Stimulated activated naive CD8-positive, alpha-beta T cell treated with anti-CD3 and anti-CD28 coated beads, Interleukin-15, Interleukin-2, amounts not matched to agents 100 ng/mL and 50 ng/mL, for 24 hours (primary cell): ENCODE data around the gene CYB5R2.

Experiments used
- H3K27ac Mint-ChIP-seq: one replicate; pipeline ENCODE4 v1.8.0; 2021; ENCODE audit warnings: mild to moderate bottlenecking, mixed read lengths
- H3K27me3 Mint-ChIP-seq: one replicate; pipeline ENCODE4 v1.8.0; 2021; ENCODE audit warnings: mixed read lengths
- H3K36me3 Mint-ChIP-seq: one replicate; pipeline ENCODE4 v1.8.0; 2021; ENCODE audit warnings: low read depth, mixed read lengths
- H3K4me1 Mint-ChIP-seq: one replicate; pipeline ENCODE4 v1.8.0; 2021; ENCODE audit warnings: low read depth, mixed read lengths
- H3K4me3 Mint-ChIP-seq: one replicate; pipeline ENCODE4 v1.8.0; 2021; ENCODE audit warnings: mild to moderate bottlenecking, mixed read lengths
- H3K9me3 Mint-ChIP-seq: one replicate; pipeline ENCODE4 v1.8.0; 2021; ENCODE audit warnings: mixed read lengths

Gene CYB5R2

DNA sequence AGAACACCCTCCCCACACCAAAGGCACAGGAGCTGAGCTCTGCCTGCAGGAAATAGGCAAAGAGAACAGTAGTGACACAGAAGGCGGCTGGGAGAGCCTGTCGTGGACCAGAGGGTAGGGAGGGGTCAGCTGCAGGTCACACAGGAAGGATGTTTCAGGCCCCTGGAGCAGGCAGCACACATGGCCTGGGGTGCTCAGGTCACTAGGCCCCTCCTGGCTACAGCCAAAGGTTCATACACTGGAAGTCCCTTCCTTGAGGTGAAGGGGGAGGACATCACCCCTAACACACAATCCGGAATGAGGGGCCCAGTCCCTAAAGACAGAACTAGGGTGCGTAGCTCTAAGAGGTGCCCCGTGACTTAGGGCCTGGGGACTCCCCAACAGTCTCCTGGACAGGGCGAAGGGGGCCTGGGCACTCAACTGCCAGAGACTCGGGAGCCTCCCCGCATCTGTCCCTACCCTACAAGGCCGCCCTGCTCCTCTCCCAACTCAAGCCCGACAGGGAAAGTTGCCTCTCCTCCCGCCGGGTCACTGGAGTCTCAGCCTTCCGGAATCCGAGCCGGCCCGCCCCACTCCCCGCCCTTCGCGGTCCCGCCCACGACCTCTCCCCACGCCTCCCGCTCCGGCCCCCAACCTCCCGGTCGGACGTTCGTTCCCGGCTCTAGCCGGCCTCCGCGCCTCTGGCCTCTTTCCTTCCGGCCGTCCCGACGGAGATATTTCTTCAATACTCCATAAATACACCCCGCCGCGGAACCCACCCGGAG is at the start of gene CYB5R2:
CYB5R2 (minus strand) TSS at position 541 of the 764 bp plus-strand sequence. CDS start 675 bp downstream, outside the sequence.
- H3K4me3 Mint-ChIP-seq = peak within 1 kb of the TSS; percentile 67
- H3K9me3 Mint-ChIP-seq = no peaks in the 10 kb centered on the region
- peaks cover 52% of the 10 kb centered on the region for H3K27me3 Mint-ChIP-seq
- H3K4me1 Mint-ChIP-seq = peaks cover 33% of the 10 kb centered on the region
- H3K27ac Mint-ChIP-seq = no peak within 1 kb of the TSS
- no peaks in the 10 kb centered on the region for H3K36me3 Mint-ChIP-seq

DNA sequence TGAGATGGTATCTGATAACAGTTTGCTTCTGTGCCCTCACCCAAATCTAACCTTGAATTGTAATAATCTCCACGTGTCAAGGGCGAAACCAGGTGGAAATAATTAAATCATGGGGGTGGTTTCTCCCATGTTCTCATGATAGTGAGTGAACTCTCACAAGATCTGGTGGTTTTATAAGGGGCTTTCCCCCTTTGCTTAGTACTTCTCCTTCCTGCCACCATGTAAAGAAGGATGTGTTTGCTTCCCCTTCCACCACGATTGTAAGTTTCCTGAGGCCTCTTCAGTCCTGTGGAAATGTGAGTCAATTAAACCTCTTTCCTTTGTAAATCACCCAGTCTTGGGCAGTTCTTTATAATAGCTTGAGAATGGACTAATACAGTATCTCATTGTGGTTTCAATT is 41.5 kb upstream of the CYB5R2 start:
- Mint-ChIP-seq H3K4me3 (no peak overlapping the region), H3K27me3 (peaks cover 34% of the 10 kb centered on the region), H3K27ac (no peak overlapping the region), H3K9me3 (peaks cover 8% of the 10 kb centered on the region), H3K36me3 (no peaks in the 10 kb centered on the region), H3K4me1 (no peaks in the 10 kb centered on the region)

DNA sequence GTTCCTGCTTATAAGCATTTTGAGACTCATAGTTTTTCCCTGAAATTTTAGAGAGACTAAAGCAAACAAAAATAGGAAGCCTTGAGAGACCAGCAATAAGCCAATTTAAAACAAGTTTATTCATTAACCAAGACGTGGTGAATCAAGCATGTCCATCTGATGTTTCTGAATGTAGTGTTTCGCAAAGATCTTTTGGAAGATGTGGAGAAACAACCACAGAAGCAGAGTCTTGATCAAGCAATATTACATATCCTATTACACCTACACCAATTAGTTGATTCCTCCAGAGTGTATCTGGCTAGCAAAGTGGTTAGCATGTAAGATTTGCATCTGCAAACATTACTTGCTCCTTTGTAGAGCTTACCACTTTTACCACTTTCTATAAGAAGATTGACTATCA is 33.1 kb upstream of the CYB5R2 start, which contains the start of gene OVCH2:
OVCH2 (minus strand) TSS at position 101 of the 400 bp plus-strand sequence; CDS start at position 18, 83 bp downstream.
- H3K4me1 Mint-ChIP-seq = no peaks in the 10 kb centered on the region
- H3K27ac Mint-ChIP-seq = no peak within 1 kb of the TSS
- H3K4me3 Mint-ChIP-seq = no peak within 1 kb of the TSS
- H3K36me3 Mint-ChIP-seq = no peaks in the 10 kb centered on the region
- H3K9me3 Mint-ChIP-seq = peaks cover 5% of the 10 kb centered on the region
- peaks cover 24% of the 10 kb centered on the region for H3K27me3 Mint-ChIP-seq

DNA sequence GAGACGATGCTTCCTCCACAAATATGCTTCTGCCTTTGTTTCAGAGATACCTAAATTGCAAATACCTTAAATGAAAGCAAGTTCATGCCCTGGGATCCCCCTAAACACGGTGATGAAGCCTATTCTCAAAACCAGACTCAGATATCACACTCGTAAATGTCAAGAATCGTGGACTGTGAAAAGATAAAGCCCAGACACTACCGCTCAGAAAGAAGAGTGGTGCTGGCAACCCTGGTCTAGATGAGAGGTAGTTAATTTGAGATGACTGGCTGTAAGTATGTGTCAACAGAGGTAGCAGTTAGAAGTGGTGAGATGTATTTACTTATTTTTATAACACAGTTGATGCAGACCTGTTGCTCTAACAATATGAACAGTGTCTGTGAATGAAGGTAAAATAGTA is 30.4 kb upstream of the CYB5R2 start:
- no peaks in the 10 kb centered on the region for H3K36me3 Mint-ChIP-seq
- H3K9me3 Mint-ChIP-seq = no peaks in the 10 kb centered on the region
- H3K4me3 Mint-ChIP-seq = no peak overlapping the region
- H3K27ac Mint-ChIP-seq = no peak overlapping the region
- H3K4me1 Mint-ChIP-seq = no peaks in the 10 kb centered on the region
- H3K27me3 Mint-ChIP-seq = peaks cover 19% of the 10 kb centered on the region

DNA sequence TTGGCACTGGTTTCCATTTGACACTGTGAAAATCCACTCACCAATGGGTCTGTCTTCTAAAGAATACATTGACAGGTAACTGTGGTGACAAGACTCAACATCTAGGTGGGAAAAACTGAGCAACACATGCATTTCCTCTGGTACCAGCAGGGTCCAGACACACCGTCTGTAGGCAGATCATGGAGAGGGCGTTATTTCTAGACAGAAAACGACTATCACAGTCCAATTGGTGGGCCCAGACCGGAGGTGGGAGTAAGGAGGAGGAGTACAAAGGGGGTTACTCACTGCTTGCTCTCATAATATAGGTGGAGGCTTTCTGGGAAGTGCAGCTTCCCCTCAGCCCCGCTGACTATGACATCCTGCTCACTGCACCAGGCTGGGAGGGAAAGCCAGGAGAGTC is 23.1 kb upstream of the CYB5R2 start:
- no peak overlapping the region for H3K27ac Mint-ChIP-seq
- H3K36me3 Mint-ChIP-seq = no peaks in the 10 kb centered on the region
- peaks cover 40% of the 10 kb centered on the region for H3K27me3 Mint-ChIP-seq
- H3K4me1 Mint-ChIP-seq = peaks cover 19% of the 10 kb centered on the region
- H3K4me3 Mint-ChIP-seq = no peak overlapping the region
- no peaks in the 10 kb centered on the region for H3K9me3 Mint-ChIP-seq

DNA sequence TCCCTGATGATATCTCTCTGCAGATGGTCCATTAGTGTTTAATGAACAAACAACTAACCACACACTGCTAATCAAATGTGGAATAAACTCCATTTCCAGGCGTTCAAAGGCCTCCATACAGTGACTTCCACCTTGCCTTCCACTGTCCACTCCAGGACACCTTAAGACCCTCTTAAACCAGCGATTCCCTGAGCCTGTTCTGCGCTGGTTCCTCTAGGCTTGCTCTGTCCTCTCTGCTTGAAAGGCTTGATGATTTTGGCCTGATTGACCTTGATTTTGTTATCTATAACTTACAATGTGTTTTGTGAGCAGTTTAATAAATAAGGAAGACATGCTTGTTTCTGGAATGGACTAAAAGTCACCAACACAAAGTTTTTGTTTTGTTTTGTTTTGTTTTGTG is 20.9 kb upstream of the CYB5R2 start:
- Mint-ChIP-seq H3K4me3 (no peak overlapping the region), H3K9me3 (no peaks in the 10 kb centered on the region), H3K27ac (no peak overlapping the region), H3K27me3 (peaks cover 45% of the 10 kb centered on the region), H3K4me1 (peaks cover 40% of the 10 kb centered on the region), H3K36me3 (no peaks in the 10 kb centered on the region)

DNA sequence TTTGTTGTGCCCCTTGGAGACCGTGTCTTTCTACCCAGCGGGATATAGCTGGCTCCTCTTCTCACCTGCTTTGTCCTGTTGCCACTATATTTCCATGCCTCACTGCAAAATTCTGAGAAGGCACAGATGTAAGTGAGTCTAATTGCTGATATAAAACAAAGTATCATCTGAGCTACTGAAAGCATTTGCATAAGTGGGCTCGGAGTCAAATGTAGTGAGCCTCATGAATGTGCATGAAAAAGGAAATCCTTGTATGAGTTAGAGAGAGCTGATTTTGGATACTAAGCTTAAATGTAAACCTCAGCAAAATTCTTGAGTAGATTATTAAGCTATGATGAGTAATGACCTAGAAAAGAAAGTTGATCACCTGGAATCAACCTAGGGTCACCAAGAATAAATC is 19.1 kb upstream of the CYB5R2 start:
- Mint-ChIP-seq H3K36me3 (no peaks in the 10 kb centered on the region), H3K9me3 (no peaks in the 10 kb centered on the region), H3K27ac (no peak overlapping the region), H3K4me3 (no peak overlapping the region), H3K27me3 (peaks cover 56% of the 10 kb centered on the region), H3K4me1 (peaks cover 41% of the 10 kb centered on the region)

DNA sequence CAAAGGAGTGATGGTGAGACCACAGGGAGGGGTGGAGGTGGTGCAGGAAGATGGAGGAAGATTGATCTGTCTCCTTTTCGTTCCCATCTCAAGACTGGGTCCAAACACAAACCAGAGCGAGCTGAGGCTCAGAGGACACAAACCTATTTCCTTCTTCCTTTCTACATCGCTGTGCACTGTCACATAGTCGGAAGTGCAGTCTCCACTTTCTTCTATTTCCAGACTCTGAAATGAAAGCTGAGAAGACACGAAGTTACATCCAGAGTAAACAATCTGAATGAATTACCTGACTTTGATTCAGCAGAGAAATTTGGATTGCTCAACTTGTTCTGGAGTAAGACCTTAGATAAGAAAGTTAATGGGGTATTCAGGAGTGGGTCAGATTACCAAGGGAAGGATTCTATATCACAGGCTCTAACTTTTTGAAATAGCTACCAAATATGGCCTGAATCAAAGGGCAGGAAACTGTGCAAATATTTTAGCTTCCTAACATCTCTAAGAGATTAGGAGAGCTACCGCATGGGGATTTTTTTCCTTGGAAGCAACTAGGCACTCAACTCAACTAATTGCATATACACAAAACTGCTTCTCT is 18.6 kb upstream of the CYB5R2 start:
- H3K36me3 Mint-ChIP-seq = no peaks in the 10 kb centered on the region
- no peak overlapping the region for H3K4me3 Mint-ChIP-seq
- H3K9me3 Mint-ChIP-seq = no peaks in the 10 kb centered on the region
- peak overlapping the region; percentile 59 for H3K27ac Mint-ChIP-seq
- peaks cover 56% of the 10 kb centered on the region for H3K27me3 Mint-ChIP-seq
- peaks cover 41% of the 10 kb centered on the region for H3K4me1 Mint-ChIP-seq

DNA sequence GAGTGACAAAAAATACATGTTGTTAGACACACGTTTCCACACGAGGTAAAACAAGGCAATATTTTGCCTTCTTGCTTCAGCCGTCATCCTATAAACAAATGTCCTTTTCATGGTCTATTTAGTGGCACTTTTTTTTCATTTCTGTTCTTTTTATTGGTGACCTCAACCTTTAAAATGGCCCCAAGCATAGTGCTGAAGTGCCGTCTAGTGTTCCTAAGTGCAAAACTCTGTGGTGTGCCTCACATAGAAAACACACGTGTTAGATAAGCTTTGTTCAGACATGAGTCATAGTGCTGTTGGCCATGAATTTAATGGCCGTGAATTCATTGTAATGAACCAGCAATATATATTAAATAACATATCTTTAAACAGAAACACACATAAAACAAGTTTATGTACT is 17.3 kb upstream of the CYB5R2 start:
- Mint-ChIP-seq H3K4me1 (peaks cover 35% of the 10 kb centered on the region), H3K27ac (no peak overlapping the region), H3K4me3 (no peak overlapping the region), H3K36me3 (no peaks in the 10 kb centered on the region), H3K9me3 (no peaks in the 10 kb centered on the region), H3K27me3 (peaks cover 61% of the 10 kb centered on the region)

DNA sequence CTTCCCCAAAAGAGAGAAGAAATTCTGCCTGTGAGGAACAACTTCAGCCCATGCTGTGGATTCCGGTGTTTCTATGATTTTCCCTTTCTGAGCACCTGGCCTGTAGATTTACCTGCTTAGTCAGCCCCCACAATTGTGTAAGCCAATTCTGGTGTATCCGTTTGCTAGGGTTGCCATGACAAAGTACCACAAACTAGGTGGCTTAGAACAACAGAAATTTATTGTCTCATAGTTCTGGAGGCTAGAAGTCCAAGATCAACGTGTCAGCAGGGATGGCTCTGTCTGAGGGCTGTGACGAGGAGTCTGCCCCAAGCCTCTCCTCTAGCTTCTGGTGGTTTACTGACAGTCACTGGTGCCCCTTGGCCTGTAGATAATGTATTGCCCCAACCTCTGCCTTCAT is 15.9 kb upstream of the CYB5R2 start:
- H3K4me1 Mint-ChIP-seq = peaks cover 35% of the 10 kb centered on the region
- H3K27me3 Mint-ChIP-seq = peaks cover 58% of the 10 kb centered on the region
- H3K9me3 Mint-ChIP-seq = no peaks in the 10 kb centered on the region
- no peak overlapping the region for H3K4me3 Mint-ChIP-seq
- H3K27ac Mint-ChIP-seq = peak overlapping the region; percentile 48
- no peaks in the 10 kb centered on the region for H3K36me3 Mint-ChIP-seq

DNA sequence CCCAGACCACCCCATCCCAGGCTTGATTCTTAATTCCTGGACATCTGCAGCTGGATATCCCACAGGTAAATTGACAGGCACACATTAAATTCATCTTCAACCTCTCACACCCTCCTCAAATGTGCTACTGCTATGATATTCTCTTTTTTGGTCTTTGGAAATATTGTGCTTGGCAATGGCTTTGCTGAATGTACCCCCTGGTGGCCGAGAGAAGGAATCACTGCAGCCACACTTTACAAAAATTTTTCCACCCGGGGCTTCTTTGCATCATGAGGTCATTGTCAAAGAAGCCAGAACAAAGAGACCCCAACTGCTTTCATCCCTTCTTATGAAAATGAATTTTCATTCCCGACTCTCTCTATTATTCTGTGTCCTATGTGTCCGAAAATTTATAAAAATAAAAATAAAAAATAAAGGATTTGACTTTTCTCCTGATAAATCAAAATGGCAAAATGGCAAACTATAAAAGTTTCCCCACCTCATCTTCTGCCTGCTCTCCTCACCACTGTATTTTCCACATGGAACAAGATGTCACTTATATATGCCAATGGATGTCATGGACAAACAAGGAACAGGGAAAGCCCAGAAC is 15.0 kb upstream of the CYB5R2 start:
- H3K27ac Mint-ChIP-seq = no peak overlapping the region
- no peaks in the 10 kb centered on the region for H3K36me3 Mint-ChIP-seq
- peaks cover 35% of the 10 kb centered on the region for H3K4me1 Mint-ChIP-seq
- H3K27me3 Mint-ChIP-seq = peaks cover 49% of the 10 kb centered on the region
- no peak overlapping the region for H3K4me3 Mint-ChIP-seq
- no peaks in the 10 kb centered on the region for H3K9me3 Mint-ChIP-seq

DNA sequence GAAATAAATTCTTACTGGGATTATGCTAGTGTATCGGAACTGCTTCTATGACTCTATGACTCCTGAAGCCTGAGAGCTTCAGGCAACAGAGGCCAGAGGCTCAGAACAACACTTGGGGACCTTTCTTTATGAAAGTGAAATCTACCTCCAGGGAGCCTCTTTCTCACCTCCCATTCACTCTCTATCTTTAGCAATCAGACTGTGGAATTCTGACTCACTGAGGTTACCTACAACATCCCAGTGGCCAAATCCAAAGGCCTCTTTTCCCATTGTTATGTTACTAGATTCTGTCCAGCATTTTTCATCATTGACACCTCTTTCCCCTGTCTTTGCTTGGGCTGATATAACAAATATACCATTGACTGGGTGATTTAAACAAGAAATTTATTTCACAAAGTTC is 14.1 kb upstream of the CYB5R2 start:
- H3K9me3 Mint-ChIP-seq = no peaks in the 10 kb centered on the region
- H3K27ac Mint-ChIP-seq = no peak overlapping the region
- peaks cover 41% of the 10 kb centered on the region for H3K27me3 Mint-ChIP-seq
- H3K4me1 Mint-ChIP-seq = peaks cover 31% of the 10 kb centered on the region
- no peak overlapping the region for H3K4me3 Mint-ChIP-seq
- no peaks in the 10 kb centered on the region for H3K36me3 Mint-ChIP-seq

DNA sequence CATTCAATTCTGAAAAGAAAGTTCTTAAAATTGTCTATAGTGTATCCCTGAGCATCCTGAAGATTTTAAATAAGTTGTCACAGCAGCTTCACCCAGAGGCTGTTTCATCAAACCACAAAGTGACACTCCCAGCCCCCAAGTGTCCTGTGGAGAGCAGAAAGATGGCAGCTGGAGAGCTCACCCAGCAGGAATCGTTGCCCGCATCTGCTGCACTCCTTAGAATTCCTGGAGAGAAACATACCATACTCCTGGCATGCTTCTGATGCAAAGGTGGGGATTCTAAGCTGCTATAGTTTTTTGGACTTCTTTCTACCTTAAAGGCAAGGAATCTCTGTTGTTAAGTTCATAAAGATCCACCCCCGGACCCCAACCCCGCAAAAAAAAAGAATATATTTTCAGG is 13.5 kb upstream of the CYB5R2 start:
- H3K36me3 Mint-ChIP-seq = no peaks in the 10 kb centered on the region
- H3K4me1 Mint-ChIP-seq = peaks cover 25% of the 10 kb centered on the region
- H3K27ac Mint-ChIP-seq = no peak overlapping the region
- peaks cover 35% of the 10 kb centered on the region for H3K27me3 Mint-ChIP-seq
- no peaks in the 10 kb centered on the region for H3K9me3 Mint-ChIP-seq
- H3K4me3 Mint-ChIP-seq = no peak overlapping the region

DNA sequence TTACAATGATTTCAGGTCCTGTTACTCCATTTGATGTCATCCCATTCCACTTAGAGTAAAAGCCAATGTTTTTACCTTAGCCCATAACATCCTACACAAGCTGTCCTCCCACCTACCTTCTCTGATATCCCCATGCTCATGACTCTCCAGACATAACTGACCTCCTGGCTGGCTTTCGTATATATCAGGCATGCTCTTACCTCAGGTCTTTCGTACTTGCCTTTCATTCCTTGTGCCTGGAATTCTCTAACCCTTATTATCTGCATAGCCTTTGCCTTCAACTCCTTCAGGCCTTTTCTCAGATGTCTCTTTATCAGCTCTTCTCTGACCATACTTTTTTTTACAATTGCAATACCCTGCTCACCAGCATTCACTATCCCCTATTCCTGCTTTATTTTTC is 10.3 kb upstream of the CYB5R2 start:
- H3K9me3 Mint-ChIP-seq = no peaks in the 10 kb centered on the region
- no peaks in the 10 kb centered on the region for H3K36me3 Mint-ChIP-seq
- H3K4me1 Mint-ChIP-seq = no peaks in the 10 kb centered on the region
- no peak overlapping the region for H3K27ac Mint-ChIP-seq
- peaks cover 25% of the 10 kb centered on the region for H3K27me3 Mint-ChIP-seq
- H3K4me3 Mint-ChIP-seq = no peak overlapping the region

DNA sequence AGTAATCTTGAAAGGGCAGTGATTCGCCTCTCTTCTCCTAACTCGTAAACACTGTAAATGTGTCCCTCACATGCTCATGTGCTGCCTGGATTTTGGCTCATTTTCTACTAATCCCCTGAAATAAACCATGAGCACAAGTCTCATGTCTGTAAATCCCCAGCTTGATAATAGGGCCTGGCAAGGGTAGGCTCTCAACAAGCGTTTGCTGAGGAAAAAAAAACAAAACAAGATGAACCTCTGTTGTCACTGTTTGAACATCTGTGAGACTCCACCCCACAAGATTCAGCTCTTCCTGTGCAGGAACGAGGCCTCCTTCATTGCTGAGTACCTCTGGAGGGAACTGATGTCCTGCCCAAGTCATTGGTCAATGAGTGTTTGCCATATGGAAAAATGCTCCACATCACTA is 4.5 kb upstream of the CYB5R2 start:
- Mint-ChIP-seq H3K4me3 (no peak overlapping the region), H3K36me3 (no peaks in the 10 kb centered on the region), H3K9me3 (no peaks in the 10 kb centered on the region), H3K4me1 (peaks cover 14% of the 10 kb centered on the region), H3K27me3 (peaks cover 62% of the 10 kb centered on the region), H3K27ac (no peak overlapping the region)
